ENCODE data around the gene SPTBN5.

- no peak for TF ChIP-seq CTCF (conservative IDR thresholded peaks at IDR 0.05; ENCODE audit: low read depth, low read length)
- no peak for TF ChIP-seq EZH2 (IDR thresholded peaks at IDR 0.05; ENCODE audit: borderline replicate concordance, low read depth, low read length, poor library complexity, severe bottlenecking)
These were observed 6.1 kb upstream of the SPTBN5 start for GRCh38 chr15:41899854-41900442.

All from A673 (cell line).